Hematopoietic multipotent progenitor cell treated with erythropoietin and hydrocortisone succinate and interleukin-3 and kit ligand, for 17 days (in vitro differentiated cells): ENCODE results near the gene DLG2.

ENCODE experiments used
- DNase-seq: peaks from one replicate; pipeline ENCODE4 v3.0.0-alpha.2; 2015; ENCODE audit warnings: low spot score

The DLG2 gene

GRCh38 chr11:84255483-84255882 is 1371.7 kb downstream of the DLG2 start:
- no peak for DNase-seq

- DNase-seq, result no peak
Observed at GRCh38 chr11:84250834-84251613, 1376.1 kb downstream of the DLG2 start.

GRCh38 chr11:84249344-84250135 is 1377.6 kb downstream of the DLG2 start:
- no peak for DNase-seq

- DNase-seq, result no peak
Observed at GRCh38 chr11:84247926-84248325, 1379.2 kb downstream of the DLG2 start.

- no peak for DNase-seq
Observed at GRCh38 chr11:84247129-84247528, 1380.0 kb downstream of the DLG2 start.

GRCh38 chr11:84243629-84244263 is 1383.4 kb downstream of the DLG2 start:
- no peak for DNase-seq

- no peak for DNase-seq
Observed at GRCh38 chr11:84241343-84242131, 1385.6 kb downstream of the DLG2 start.

GRCh38 chr11:84240847-84241246 is 1386.3 kb downstream of the DLG2 start:
- DNase-seq, result no peak

- DNase-seq, result no peak
Observed at GRCh38 chr11:84236436-84236835, 1390.7 kb downstream of the DLG2 start.

- DNase-seq, result no peak
Observed at GRCh38 chr11:84234462-84235202, 1392.5 kb downstream of the DLG2 start.

- DNase-seq, result no peak
Observed at GRCh38 chr11:84234011-84234410, 1393.1 kb downstream of the DLG2 start.

GRCh38 chr11:84232511-84232910 is 1394.6 kb downstream of the DLG2 start:
- DNase-seq, result no peak

- no peak for DNase-seq
Observed at GRCh38 chr11:84230402-84230801, 1396.7 kb downstream of the DLG2 start.

- no peak for DNase-seq
Observed at GRCh38 chr11:84227970-84228665, 1399.0 kb downstream of the DLG2 start.

- no peak for DNase-seq
Observed at GRCh38 chr11:84224042-84224441, 1403.1 kb downstream of the DLG2 start.

- no peak for DNase-seq
Observed at GRCh38 chr11:84218318-84218717, 1408.8 kb downstream of the DLG2 start.

GRCh38 chr11:84215672-84216071 is 1411.5 kb downstream of the DLG2 start:
- no peak for DNase-seq

GRCh38 chr11:84214557-84214956 is 1412.6 kb downstream of the DLG2 start:
- no peak for DNase-seq

- DNase-seq, result no peak
Observed at GRCh38 chr11:84212468-84213390, 1414.4 kb downstream of the DLG2 start.

- DNase-seq, result no peak
Observed at GRCh38 chr11:84211896-84212295, 1415.2 kb downstream of the DLG2 start.
